Measurements from ENCODE around the gene POTEF.
"Not testable (repeated sequence)": the region's sequence is repeated elsewhere in the genome, so short reads cannot be mapped to it uniquely, and the experiment has no call there.

The POTEF gene

DNA sequence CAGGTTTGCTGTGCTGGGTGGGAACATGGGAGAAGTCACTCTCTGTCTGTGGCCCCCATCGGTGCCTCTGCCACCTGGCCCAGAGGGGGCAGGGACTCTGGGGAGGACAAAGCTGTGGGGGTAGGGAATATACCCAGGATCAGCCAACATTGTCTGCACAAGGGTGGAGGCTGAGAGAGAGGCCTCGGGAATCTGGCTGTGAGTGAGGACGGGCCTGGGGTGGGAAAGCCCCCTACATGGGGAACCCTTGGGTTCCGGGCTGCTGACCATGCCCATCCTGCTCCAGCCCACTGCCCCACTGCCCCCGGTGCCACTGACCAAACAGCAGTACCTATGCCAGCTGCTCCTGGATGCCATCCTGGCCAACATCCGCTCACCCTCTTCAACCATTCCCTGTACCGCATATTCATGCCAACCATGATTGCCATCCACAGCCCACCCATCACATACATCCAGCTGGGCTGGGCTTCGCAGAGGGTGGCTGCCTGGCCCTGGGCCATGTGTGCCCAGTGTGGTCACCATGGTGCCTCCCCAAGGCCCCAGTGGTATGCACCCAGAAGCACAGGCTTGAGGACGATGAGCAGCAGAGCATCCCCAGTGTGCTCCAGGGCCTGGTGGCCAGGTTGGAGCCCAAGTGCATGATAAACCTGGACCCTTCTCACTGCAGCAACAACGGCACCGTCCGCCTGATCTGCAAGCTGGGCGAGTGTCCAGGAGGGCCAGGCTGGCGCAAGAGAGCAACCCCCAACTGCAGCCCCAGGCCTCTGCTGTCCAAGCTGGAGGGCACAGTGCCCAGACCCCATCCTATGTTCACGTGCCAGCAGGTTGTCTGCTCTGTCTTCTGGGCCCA lies 6.9 kb upstream of the POTEF start:
- in situ Hi-C loops (cut with MboI; ENCODE audit: low sequenced_read_pairs) = no loop called here

DNA sequence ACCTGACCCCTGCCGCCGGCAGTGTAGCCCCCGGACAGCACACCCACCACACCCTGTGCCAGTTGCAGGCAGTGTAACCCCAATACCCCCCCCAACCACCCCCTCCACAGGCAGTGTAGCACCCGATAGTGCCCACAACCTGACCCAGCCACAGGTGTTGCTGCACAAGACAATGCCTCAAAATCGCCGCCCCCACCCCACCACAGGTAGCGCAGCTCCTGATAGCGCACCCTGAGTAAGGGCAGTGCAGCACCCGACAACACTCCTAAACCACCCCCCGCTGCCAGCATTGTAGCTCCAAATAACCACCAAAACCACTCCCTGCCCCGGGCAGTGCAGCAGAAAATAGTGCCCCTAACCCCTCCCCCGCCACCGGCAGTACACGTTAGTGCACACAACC lies 558 bp downstream of the POTEF start:
- in situ Hi-C loops (cut with MboI; ENCODE audit: low sequenced_read_pairs) = not testable (repeated sequence)

DNA sequence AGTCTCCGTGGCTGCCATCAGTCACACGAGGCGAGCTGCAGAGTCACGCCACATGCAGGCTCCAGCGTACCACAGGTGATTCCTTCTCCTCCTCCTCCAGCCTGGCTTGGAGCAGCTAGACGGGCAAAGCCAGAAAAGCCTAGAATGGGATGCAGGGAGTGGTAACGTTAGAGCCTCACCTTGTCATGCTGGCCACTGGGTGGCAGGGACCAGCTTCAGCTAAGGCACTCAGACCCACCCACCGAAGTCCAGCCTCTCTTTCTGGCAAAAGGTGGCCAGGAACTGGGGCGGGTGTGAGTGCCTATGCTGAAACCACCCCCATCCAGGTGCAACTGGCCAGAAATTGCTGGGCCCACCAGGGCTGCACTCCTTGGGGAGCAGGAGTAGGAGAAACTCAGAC lies 1.3 kb downstream of the POTEF start:
- in situ Hi-C loops (cut with MboI; ENCODE audit: low sequenced_read_pairs) = not testable (repeated sequence)

DNA sequence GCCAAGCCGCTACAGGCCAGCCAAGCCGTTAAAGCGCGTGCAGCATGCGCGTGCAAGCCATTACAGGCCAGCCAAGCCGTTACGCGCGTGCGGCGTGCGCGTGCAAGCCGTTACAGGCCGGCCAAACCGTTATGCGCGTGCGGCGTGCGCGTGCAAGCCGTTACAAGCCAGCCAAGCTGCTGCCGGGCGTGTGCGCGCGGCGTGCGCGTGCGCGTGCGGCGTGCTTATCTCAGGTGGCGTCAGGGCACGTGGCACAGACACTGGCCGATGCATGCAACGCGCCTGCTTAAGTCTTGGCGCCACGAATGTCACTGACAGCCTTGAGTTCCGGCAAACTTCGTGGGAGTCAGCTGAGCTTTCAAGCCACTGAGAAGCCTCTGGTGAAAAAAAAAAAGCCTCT lies 8.1 kb downstream of the POTEF start:
- in situ Hi-C loops (cut with MboI; ENCODE audit: low sequenced_read_pairs) = not testable (repeated sequence)

DNA sequence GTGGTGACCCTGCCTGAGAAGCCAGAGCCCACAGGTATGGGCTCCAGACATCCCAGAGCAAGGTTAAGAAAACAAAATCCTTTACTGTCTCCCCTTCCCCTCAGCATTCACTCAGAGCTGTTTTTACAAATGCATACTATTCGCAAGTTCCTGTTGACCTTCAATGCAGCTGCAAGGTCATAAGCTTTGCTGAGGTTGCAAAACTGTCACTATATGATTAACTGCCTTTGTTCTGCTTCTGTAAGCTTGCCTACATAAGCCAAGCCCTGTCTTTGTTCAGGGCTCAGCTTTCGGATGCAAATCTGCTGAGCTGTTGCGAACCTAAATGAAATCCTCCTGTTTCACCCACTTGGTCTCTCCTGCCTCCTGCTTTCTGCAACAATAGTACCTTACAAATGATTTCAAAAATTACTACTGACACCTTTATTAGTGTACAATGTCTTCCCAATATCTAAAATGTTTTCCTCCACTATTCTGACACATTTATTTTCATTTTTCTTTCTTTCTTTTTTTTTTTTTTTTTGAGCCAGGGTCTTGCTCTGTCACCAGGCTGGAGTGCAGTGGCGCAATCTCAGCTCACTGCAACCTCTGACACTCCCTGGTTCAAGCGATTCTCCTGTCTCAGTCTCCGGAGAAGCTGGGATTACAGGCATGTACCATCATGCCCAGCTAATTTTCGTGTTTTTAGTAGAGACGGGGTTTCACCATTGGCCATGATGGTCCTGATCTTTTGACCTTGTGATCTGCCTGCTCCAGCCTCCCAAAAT lies 26.2 kb downstream of the POTEF start:
- in situ Hi-C loops (cut with MboI; ENCODE audit: low sequenced_read_pairs) = not testable (repeated sequence)

DNA sequence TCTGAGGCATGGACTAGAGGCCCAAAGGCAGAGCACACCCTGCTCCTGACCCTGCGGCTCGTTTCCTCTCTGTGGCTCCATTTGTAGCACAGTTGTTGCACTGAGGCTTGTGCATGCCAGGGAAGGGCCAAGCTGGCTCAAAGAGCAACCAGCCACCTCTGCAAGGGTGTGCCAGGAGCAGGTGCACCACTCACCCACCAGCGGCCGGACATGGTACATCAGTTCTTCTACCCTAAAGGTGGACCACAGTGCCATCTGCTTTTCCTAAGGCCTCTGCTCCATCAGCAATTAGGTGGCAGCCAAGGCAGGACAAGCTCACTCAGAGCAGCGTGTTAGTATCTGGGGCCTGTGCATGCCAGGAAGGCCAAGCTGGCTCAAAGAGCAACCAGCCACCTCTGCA lies 66.4 kb downstream of the POTEF start:
- in situ Hi-C loops (cut with MboI; ENCODE audit: low sequenced_read_pairs) = not testable (repeated sequence)

DNA sequence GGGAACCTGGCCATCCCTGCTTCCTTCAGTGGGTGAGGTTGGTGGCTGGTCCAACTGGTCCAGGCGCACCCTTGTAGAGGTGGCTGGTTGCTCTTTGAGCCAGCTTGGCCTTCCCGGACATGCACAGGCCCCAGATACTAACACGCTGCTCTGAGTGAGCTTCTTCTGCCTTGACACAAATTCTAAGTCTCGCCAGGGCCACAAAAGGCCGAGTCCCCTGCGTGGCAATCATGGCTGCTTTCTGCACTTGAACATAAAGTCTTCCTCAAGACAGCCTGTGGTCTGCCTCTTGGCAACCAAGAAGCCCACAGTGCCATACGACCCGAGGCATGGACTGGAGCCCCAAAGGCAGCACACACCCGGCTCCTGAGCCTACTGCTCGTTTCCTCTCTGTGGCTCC lies 69.0 kb downstream of the POTEF start:
- in situ Hi-C loops (cut with MboI; ENCODE audit: low sequenced_read_pairs) = not testable (repeated sequence)

DNA sequence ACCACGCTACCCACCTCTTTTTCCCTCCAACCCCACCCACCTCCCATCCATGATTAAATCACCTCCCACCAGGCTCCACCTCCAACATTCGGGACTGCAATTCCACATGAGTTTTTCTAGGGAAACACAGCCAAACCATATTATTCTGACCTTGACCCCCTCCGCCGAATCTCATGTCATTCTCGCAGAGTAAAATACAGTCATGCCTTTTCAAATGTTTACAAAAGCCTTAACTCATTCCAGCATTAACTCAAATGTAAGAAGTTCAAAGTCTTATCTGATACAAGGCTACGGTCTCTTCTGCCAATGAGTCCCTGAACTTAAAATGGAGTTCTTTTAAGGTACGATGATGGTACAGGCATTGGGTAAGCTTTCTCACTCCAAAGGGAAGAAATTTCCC lies 72.7 kb downstream of the POTEF start:
- in situ Hi-C loops (cut with MboI; ENCODE audit: low sequenced_read_pairs) = not testable (repeated sequence)

DNA sequence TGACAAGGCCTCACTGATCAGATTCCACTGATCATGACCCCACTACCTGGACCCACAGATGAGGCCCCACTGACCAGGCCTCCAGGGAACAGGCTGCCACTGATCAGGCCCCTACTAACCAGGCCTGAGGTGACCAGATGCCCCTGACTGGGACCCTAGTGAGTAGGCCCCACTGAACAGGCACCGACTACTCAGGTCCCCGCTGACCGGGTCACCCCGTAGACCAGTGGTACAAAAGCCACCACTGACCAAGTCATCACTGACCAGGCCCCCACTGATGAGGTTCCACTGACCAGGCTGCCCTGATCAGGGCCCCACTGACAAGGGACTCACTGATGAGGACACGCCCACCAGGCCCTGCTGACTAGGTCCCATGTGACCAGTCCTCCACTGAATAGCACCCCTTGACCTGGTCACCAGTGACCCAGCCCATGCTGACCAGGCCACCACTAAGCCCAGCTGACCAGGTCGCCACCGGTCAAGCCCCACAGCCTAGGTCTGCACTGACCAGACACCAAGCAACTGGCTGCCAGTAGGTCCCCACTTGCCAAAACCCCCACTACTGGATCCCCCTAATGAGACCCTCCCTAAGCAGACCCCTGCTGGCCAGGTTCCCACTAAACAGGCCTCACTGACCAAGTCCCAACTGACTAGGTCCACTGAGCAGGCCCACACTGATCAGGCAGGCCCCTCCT lies 75.7 kb downstream of the POTEF start:
- in situ Hi-C loops (cut with MboI; ENCODE audit: low sequenced_read_pairs) = not testable (repeated sequence)

DNA sequence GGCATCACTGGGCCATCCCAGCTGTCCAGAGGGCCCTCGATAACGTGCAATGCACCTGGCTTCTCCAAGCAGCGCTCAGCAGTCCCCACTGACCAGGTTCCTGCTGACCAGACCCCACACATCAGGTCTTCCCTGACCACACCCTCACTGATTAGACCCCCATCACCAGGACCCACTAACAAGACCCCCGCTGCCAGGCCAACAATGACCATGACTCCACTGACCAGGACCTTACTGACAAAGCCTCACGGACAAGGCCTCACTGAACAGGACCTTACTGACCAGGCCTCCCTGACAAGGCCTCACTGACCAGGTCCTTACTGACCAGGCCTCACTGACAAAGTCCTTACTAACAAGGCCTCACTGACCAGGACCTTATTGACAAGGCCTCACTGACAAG lies 76.6 kb downstream of the POTEF start:
- in situ Hi-C loops (cut with MboI; ENCODE audit: low sequenced_read_pairs) = not testable (repeated sequence)

DNA sequence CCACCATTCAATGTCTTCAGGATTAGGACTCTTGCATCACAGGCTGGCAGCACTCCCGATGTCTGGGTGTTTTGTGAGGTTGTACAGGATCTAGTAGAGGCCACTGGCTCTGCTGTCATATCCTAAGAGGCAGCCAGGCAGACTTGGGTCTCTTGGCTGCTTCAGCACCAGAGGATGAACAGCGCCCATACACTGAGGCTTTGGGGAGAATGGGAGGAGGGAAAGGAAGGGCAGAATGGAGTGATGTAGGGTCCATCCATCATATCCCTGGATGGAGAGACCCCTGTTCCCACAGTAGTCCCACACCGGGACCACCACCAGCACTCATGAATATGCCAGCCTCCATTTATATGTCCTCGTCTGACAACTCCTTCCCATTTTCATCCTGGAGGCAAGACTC lies 80.6 kb downstream of the POTEF start:
- in situ Hi-C loops (cut with MboI; ENCODE audit: low sequenced_read_pairs) = not testable (repeated sequence)

DNA sequence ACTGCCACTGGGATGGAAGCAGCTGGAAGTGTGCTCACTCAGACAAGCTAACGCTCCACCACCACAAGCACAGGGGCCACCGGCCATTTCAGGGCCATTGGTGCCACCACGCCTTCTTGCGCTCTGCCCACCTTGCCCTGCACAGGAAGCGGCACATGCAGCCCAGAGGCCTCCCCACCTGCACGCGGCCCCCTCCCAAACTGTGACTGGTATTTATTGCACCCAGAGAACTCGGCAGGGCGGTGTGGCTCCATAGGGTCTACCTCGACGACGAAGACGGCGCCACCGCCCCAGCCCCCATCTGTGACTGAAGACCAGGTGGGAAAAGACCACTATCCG lies 90.8 kb downstream of the POTEF start:
- in situ Hi-C loops (cut with MboI; ENCODE audit: low sequenced_read_pairs) = not testable (repeated sequence)

DNA sequence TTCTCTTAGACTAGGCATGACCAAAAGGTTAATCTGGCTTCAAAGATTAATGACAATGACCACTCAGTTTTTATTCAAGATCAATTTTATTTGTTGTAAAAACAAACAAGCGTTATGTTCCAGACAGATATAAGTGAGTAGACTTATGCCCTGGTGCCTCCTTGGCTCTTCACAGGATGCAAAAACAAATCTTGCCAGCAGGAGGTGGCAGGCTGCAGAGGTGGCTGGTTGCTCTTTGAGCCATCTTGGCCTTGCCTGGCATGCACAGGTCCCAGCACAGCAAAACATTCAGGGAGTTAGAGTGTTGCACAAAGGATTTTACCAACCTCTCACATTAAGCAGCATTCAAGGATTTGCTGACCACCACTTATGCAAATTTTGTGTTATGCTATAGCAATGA lies 103.1 kb downstream of the POTEF start:
- in situ Hi-C loops (cut with MboI; ENCODE audit: low sequenced_read_pairs) = not testable (repeated sequence)
